Motor neuron (in vitro differentiated cells): ENCODE measurements around the gene SLC4A8. TPM values are rescaled to one million over a fixed set of nuclear protein-coding genes. Genes with fewer than 3 reads are reported as not detected.
A peak's percentile ranks its signal among the peaks of the same experiment; 100 is the strongest.
"Not testable (repeated sequence)": the region's sequence is repeated elsewhere in the genome, so short reads cannot be mapped to it uniquely, and the experiment has no call there.

Source experiments
- ATAC-seq, 8 experiments: fragments of 200-7000 bp; cut with Tn5 transposase; replicated peaks in 6 of 8; 2 replicates each; pipeline ENCODE4 v1.8.0; 2021; ENCODE audit warnings: mild to moderate bottlenecking in 8 of 8, moderate library complexity in 8 of 8
- H3K27ac ChIP-seq, 2 donors: fragments of 250-450 bp; sonication (Bioruptor Pico); 2 replicates each; pipeline ENCODE4 v1.9.0; 2021; ENCODE audit warnings: antibody characterized with exemption in 2 of 2, mild to moderate bottlenecking in 2 of 2, moderate library complexity in 1 of 2
- H3K4me1 ChIP-seq, 2 donors: fragments of 250-450 bp; sonication (Bioruptor Pico); replicated peaks in 1 of 2; 2 replicates each; pipeline ENCODE4 v1.6.1; 2021; ENCODE audit warnings: antibody characterized with exemption in 2 of 2, mild to moderate bottlenecking in 2 of 2, moderate library complexity in 1 of 2
- H3K4me3 ChIP-seq, 5 donors: fragments of 250-450 bp; sonication (Bioruptor Pico); 2 replicates each; pipeline ENCODE4 v1.9.0; 2021; ENCODE audit warnings: antibody characterized with exemption in 5 of 5, mild to moderate bottlenecking in 5 of 5, moderate library complexity in 4 of 5
- WGBS, 10 experiments: fragments of 450-650 bp; shearing (Covaris generic); methylation state at CpG; one replicate each; pipeline ENCODE4 v1.0.0; 2022; 5-methylcytosine and 5-hydroxymethylcytosine counted together
- in situ Hi-C, 9 experiments: fragments of 400-800 bp; cut with MboI; loops; one replicate each; pipeline ENCODE4 v1.15.0; 2021; ENCODE audit warnings: low sequenced_read_pairs in 9 of 9, low pct_unique_long_range_greater_than_20kb in 2 of 9; ENCODE audit not compliant: unreplicated experiment in 9 of 9
- total RNA-seq, 8 experiments: library from RNA; unstranded; fragments of 300-600 nt; gene quantifications; 2 replicates each; pipeline versions ENCODE4 v1.2.3 to v1.2.4, GENCODE V29; 2022

Gene SLC4A8
- total RNA-seq, 8 experiments from 2014 or later, result 5.8 to 26.3 (median 19.8) TPM

DNA sequence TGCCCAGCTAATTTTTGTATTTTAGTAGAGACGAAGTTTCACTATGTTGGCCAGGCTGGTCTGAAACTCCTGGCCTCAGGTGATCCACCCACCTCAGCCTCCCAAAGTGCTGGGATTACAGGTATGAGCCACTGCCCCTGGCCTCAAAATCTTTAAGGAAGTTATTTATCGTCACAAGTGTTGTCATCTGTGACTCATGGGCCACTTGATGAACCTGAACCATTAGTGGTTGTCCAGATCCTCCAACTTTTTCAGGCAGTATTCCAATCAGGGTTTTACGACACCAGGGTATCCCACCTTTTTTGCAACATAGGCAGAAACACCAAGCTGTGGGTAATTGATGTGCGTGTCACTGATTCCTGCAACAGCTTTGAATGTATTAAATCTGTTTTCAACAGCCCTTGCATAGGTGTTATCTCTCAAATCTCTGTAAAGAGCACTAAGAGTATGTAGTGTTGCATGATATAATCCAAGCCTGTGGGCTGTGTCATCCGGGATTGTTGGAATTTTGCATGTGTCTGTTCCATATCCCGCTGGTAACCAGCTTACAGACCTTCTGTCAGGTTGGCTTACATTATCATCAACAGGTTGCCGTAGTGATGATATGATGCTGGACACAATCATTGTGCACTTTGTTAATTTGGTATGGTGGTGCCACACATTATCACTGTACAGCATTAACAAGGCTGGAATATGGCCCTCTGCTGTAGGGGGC lies 87.1 kb downstream of the SLC4A8 start:
- no peak for ATAC-seq
- Histone ChIP-seq H3K4me3 (no peak overlapping the region), H3K4me1 (no peaks in the 10 kb centered on the region), H3K27ac (no peak overlapping the region)
- in situ Hi-C loops, result no loop called here
- 82 to 100% (median 89%) methylated on average over 2 to 5 of the region's 7 CpGs; no CpG with 5 or more reads in 3 of the 10 experiments for WGBS, 10 experiments

DNA sequence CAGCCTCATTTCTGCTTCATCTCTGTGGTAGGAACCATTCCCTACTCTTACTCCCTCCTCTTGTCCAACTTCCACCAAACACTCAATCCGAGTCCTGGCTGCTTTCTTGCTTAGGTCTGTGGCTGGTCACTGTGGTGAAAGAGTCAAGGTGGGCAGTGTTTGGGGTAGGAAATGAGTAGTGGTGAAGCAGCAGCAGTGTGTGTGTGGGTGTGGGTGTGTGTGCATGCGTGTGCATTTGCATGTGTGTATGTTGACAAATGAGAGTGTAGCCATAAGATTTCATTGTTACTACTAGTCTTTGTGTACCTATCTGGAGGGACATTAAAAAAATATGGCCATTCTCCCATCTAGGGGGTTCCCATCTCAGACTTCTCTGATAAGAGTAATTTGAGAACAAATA lies 87.8 kb downstream of the SLC4A8 start:
- 58 to 100% (median 81%) methylated on average over 1 to 2 of the region's 2 CpGs; no CpG with 5 or more reads in 4 of the 10 experiments for WGBS, 10 experiments
- Histone ChIP-seq H3K4me1 (no peaks in the 10 kb centered on the region), H3K4me3 (no peak overlapping the region), H3K27ac (no peak overlapping the region)
- no peak for ATAC-seq
- in situ Hi-C loops, result no loop called here

DNA sequence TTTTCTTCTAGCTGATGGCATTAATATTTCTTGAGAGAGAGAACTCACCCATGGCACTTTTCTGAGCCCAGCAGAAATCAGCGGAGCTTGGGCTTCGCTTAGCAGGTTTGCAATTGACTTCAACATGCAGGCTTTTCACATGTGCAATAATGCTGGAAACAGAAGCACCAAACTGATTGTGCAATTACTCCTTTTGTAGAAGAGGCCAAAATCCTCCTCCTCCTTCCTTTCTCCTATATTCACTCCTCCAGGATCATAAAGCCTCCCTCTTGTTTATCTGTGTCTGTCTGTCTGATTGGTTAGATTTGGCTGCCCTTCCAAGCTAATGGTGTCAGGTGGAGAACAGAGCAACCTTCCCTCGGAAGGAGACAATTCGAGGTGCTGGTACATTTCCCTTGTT lies 90.4 kb downstream of the SLC4A8 start:
- in situ Hi-C loops, H3K4me1 ChIP-seq, H3K27ac ChIP-seq, ATAC-seq, H3K4me3 ChIP-seq: not testable (repeated sequence)
- WGBS, 10 experiments, result 24 to 100% (median 81%) methylated on average over 2 to 4 of the region's 4 CpGs; no CpG with 5 or more reads in 2 of the 10 experiments

DNA sequence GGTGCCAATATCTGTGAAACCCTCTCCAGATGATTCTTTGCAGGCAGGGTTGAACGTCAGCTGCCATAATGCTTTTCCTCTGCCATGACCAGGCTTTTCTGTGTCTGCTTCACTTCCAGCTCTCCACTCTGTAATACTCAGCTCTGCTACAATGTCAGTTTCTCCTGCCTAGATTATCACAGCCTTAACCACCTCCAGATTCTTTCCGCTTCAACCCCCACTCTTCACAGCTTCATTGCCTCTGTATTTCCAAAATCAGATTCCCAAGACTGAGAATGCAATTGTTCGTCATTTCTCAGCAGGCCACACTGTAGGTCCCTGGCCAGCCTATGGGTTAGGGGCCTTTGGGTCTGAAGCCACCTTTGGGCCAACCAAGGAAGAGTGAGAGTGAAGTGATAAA lies 92.7 kb downstream of the SLC4A8 start:
- no peak overlapping the region for H3K27ac ChIP-seq
- 0 to 100% (median 92%) methylated on average over 1 to 3 of the region's 3 CpGs; no CpG with 5 or more reads in 3 of the 10 experiments for WGBS, 10 experiments
- H3K4me3 ChIP-seq, result no peak overlapping the region
- no peaks in the 10 kb centered on the region for H3K4me1 ChIP-seq
- in situ Hi-C loops, result no loop called here
- no peak for ATAC-seq

DNA sequence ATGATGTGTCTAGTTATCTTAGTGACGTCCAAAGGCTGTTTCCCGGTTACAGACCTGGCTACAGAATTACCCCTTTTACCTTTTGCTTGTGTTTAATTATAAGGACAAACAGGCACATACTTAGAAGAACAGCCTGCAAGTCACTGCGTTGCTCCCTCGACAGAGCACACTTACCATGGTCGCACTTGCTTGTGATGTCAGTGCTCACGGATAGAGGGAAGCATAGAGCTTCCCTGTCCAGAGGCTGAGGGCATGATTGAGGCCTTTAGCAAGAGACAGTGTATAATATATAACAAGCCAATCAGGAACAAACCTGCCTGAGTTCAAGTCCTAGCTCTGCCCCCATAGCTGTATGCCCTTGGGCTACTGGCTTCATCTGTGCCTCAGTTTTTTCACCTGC lies 93.2 kb downstream of the SLC4A8 start:
- Histone ChIP-seq H3K4me3 (no peak overlapping the region), H3K4me1 (no peaks in the 10 kb centered on the region), H3K27ac (no peak overlapping the region)
- WGBS, 10 experiments, result 57 to 100% (median 74%) methylated on average over 1 to 6 of the region's 6 CpGs; no CpG with 5 or more reads in 4 of the 10 experiments
- in situ Hi-C loops, result no loop called here
- no peak for ATAC-seq

DNA sequence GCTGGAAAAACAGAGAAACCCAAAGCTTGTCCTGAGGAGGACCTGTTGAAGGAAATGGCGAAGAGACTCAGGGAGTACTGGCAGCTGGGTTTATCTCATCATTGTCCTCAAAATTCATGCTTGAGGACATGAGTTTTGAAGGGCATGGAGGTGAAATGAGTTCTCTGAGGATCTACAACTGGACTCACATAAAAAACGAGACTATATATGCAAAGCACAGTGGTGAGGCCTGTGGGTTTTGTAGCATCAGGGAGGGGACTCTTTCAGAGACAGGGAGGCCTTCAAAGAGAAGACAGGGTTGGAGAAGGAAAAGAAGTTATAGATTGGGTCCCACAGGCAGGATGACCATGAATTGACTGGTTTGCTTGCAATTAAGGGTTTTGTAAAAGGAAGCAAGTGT lies 95.1 kb downstream of the SLC4A8 start:
- Histone ChIP-seq H3K4me3 (no peak overlapping the region), H3K4me1 (no peaks in the 10 kb centered on the region), H3K27ac (no peak overlapping the region)
- in situ Hi-C loops, result loop anchor here in 1 of 9 experiments (10.0 kb wide), 1 partner anchor 95 kb away; the partner anchor contains the start of gene SLC4A8
- ATAC-seq, result no peak
- 52 to 92% (median 79%) methylated on average over 1 to 2 of the region's 2 CpGs; no CpG with 5 or more reads in 3 of the 10 experiments for WGBS, 10 experiments

DNA sequence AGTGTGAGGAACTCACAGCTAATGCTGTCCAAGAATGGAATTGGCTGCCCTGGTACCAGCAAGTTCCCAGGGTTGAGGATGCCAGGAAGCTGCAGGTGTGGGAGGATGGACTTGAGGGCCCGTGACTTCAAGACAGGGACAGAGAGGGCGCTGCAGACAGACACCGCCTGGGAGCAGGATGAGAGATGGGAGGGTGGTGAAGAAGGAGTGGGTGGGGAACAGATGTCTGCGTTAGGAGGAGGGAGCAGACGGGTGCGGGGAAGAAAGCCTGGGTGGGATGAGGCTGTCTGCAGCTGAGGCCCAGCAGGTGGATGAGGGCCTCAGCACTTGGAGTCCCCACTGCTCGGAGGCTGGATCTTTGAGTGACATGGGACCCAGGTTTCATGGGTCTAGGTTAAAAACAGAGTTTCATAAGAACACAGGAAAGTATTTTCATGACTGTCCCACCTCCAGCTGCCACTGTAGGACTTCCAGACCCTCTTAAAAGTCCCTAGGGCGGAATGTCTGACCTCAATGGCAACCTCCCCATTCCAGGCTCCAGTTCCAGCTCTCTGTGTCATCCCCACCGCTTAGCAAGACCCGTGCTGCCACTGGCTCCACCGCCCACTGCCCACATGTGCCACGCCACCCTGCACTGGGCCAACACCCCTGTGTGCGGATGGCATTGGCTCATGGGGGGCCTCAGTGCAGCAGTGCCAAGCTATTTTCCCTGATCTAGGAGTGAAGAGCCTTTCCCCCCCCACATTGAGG lies 96.1 kb downstream of the SLC4A8 start:
- in situ Hi-C loops, result loop anchor here in 1 of 9 experiments (10.0 kb wide), 1 partner anchor 96 kb away; the partner anchor contains the start of gene SLC4A8
- no peaks in the 10 kb centered on the region for H3K4me1 ChIP-seq
- no peak overlapping the region for H3K4me3 ChIP-seq
- 20 to 96% (median 40%) methylated on average over 1 to 5 of the region's 13 CpGs; no CpG with 5 or more reads in 3 of the 10 experiments for WGBS, 10 experiments
- H3K27ac ChIP-seq, result no peak overlapping the region
- ATAC-seq, result peak in 3 of 8 experiments; percentile 9 to 49 (median 40)

DNA sequence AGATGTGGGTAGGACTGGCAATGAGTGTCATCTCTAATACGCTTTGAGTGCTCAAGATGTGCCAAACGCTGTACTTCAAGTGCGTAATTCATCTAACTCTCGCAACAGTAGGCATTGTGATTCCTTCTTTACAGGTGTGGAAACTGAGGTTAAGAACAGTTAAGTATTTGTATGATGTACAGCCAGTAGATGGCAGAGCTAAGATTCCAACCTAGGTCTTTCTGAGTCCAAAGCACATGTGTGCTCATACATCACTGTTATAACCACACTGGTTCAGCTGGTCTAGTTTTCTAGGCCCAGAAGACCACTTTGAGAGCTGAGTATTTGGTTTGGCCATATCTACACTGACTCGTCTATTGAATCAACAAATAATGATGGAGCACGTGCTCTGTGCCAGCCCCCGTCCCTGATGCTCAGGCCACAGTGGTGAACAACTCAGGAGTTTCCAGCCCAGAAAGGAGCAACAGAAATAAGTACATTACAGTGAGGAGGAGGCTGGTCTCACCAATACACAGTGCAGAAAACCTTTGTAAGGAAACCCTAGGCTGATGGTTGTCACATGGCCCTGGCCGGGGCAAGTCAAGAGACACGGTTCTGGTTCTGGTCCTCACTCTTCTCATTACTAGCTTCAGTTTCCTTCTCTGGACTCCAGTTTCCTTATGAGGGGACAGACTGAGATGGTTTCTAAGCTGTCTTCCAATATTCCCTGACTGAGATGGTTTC lies 97.1 kb downstream of the SLC4A8 start:
- Histone ChIP-seq H3K4me1 (no peaks in the 10 kb centered on the region), H3K4me3 (no peak overlapping the region), H3K27ac (no peak overlapping the region)
- in situ Hi-C loops, result loop anchor here in 1 of 9 experiments (10.0 kb wide), 1 partner anchor 97 kb away; the partner anchor contains the start of gene SLC4A8
- ATAC-seq, result no peak
- 20 to 100% (median 83%) methylated on average over 1 to 6 of the region's 9 CpGs; no CpG with 5 or more reads in 1 of the 10 experiments for WGBS, 10 experiments

DNA sequence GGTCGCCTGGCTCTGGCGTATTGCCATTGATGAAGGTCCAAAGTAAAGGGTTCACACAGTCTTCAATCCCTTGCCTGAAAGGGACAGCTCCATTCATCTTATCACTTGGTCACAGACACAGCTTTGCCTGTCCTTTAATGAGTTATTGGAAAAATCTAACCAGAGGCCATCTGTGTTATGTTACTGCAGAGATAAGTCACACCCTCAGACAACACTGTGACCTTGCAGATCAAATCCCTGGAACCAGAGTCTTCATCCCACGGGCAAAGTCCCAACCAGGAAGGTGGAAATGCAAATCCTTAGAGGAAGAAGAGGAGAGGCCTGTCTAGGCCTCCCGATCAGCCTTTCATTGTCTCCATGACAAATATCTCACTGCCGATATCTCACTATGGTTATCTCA lies 98.1 kb downstream of the SLC4A8 start:
- Histone ChIP-seq H3K4me3 (no peak overlapping the region), H3K27ac (no peak overlapping the region), H3K4me1 (no peaks in the 10 kb centered on the region)
- ATAC-seq, result no peak
- WGBS, 10 experiments, result 9 to 100% (median 83%) methylated on average over 1 to 3 of the region's 5 CpGs; no CpG with 5 or more reads in 2 of the 10 experiments
- in situ Hi-C loops, result loop anchor here in 1 of 9 experiments (10.0 kb wide), 1 partner anchor 98 kb away; the partner anchor contains the start of gene SLC4A8

DNA sequence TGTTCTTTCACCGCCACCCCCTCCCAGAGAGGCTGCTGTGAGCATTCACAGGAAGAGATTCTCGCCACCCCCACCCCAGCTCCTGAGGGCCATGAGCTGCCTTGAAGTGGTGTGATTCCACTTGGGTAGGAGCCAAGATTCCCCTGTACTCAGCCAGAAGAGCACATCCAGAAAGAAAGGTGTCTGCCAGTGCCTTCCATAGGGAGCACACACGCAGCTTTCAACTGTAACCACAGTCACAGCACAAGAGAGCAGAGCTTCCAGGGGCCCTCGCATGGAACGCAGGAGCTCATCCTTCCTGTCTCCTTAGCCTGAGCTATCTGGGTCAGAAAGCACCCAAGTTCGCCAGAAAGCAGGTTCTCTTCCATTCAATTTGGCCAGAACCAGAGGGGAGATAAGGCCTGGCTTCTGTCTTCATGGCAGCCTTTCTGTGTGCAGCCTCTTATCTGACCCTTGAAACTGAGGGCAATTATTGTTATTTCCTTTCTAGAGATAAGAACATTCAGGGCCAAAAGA lies 99.8 kb downstream of the SLC4A8 start:
- Histone ChIP-seq H3K4me1 (no peaks in the 10 kb centered on the region), H3K27ac (no peak overlapping the region), H3K4me3 (no peak overlapping the region)
- 40 to 100% (median 75%) methylated on average over 1 to 3 of the region's 6 CpGs; no CpG with 5 or more reads in 4 of the 10 experiments for WGBS, 10 experiments
- in situ Hi-C loops, result loop anchor here in 1 of 9 experiments (10.0 kb wide), 1 partner anchor 100 kb away; the partner anchor contains the start of gene SLC4A8
- no peak for ATAC-seq

DNA sequence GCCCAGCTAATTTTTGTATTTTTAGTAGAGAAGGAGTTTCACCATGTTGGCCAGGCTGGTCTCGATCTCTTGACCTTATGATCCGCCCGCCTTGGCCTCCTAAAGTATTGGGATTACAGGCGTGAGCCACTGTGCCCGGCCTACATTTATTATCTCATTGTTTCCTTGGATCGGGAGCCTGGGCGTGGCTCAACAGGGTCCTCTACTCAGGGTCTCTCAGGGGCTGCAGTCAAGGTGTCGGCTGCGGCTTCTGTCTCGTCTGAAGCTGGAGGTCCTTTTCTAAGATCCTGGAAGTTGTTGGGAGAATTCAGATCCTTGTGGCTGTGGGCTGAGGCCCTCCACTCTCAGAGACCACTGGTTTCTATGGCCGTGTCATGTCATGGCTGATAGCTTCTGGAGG lies 100.9 kb downstream of the SLC4A8 start:
- H3K4me1 ChIP-seq, result no peaks in the 10 kb centered on the region
- no peak overlapping the region for H3K4me3 ChIP-seq
- WGBS, 10 experiments, result 96 to 100% (median 100%) methylated on average over 2 to 7 of the region's 11 CpGs; no CpG with 5 or more reads in 6 of the 10 experiments
- in situ Hi-C loops, result loop anchor here in 2 of 9 experiments (10.0 to 25.0 kb wide), 3 partner anchors 101 to 287 kb away; partner anchors contain the start of gene SLC4A8 (in 2 of the 2)
- H3K27ac ChIP-seq, result no peak overlapping the region
- no peak for ATAC-seq

DNA sequence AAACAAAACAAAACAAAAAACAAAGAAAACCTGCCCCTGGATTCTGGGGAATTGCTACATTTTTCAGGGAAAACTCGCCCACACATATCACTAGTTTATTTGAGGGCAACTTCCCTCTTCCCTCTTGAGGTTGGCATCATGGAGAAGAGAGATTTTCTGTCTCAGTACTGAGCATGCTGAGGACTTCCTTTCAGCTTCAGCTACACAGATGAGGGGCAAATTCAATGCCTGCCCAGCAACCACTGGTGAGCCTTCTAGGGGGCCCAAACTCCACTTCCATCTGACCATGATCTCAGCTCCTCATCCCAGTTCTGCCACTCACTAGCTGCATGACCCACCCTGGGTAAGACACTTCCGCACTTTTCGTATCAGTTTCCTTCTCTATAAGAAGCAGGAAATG lies 103.3 kb downstream of the SLC4A8 start:
- Histone ChIP-seq H3K4me1 (no peaks in the 10 kb centered on the region), H3K4me3 (no peak overlapping the region), H3K27ac (no peak overlapping the region)
- in situ Hi-C loops, result loop anchor here in 2 of 9 experiments (10.0 to 25.0 kb wide), 3 partner anchors 103 to 284 kb away; partner anchors contain the start of gene SLC4A8 (in 2 of the 2)
- 0 to 93% (median 80%) methylated on average over 1 to 3 of the region's 3 CpGs; no CpG with 5 or more reads in 4 of the 10 experiments for WGBS, 10 experiments
- no peak for ATAC-seq
